NCI-H526 (cell line): ENCODE measurements around the gene SEMA3D.

Source experiments
- DNase-seq, 2 experiments: peaks; one replicate each; lab custom pipeline; 2025; lab: John Stamatoyannopoulos, UW

The SEMA3D gene

DNA sequence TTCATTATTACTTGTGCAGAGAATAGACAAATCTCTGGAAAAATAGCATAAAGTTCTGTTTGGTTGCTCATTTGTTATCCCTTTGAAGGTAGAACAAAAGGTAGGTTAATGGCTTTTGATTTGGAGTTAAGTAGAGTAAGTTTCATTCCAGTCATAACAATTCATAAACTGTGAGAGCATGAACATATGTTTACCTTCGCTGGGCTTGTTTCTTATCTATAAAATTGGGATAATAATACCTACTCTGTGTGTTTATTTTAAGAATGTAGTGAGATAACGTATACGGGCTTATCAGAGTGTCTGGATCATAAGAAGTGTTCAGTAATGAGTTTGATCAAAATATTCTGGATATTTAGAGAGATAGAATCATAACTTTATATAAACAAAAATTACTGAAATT is 155.4 kb downstream of the SEMA3D start:
- DNase-seq, result no peak

DNA sequence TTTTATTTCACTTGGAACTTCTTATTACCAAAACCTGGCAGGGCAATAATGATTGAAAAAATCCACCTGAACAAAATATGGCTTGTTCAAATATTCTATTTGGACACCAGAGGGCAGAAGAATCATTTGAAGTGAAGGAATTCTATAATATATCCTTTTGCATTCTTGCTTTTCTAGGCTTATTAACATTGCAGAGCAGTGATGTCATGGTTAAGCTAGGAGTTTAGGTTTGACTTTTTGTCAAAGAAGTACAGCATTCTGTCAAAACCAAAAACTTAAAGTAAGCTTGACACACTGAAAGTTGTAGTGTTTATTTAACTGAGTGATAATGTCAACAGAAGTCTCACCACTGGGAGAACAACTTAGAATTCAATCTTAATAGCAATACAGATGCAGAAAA is 156.0 kb downstream of the SEMA3D start:
- DNase-seq, result peak; percentile 46 to 63

DNA sequence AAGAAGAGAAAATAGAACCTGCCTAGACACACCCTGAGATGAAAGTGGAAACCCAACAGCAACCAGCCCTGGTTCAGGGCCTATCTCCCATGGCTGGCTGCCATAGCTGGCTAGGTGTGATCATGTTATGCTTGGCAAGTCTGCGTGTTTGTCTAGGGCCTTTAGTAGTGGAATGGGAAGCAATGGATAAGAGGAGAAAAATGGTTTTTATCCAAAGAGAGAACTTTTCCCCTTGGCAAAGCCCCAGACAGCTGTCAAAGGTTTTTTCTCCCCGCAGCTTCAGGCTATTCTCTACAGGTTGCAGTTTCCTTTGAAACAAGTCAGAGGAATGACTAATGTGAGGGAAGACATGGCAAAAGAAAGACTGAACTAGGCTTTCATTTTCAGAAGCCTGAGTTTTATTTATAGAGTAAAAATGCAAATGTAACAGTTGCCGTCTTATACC is 161.5 kb downstream of the SEMA3D start:
- DNase-seq, result peak in 1 of 2 experiments; percentile 6

DNA sequence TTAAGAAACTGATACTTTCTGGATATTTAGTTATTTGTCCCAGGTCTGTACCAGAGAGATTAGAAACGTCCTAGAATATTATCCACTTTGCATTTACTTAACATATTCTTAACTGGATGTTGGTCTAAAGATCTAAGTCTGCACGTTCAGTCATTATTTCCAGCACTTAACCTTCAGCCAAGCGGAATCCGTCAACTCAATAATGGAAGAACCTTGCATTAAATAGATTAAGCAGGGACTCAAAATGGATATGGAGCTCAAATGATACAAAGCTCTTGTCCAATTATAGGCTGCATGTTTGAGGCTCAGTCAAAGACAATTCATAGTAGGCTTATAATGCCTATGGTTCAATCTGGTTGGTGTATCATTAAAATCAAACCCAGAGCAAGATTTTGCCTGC is 162.9 kb downstream of the SEMA3D start:
- DNase-seq, result no peak

- peak; percentile 26 to 61 for DNase-seq
Observed at GRCh38 chr7:85023066-85023712, 163.7 kb downstream of the SEMA3D start.

GRCh38 chr7:85022064-85022697 is 164.7 kb downstream of the SEMA3D start:
- DNase-seq, result no peak

DNA sequence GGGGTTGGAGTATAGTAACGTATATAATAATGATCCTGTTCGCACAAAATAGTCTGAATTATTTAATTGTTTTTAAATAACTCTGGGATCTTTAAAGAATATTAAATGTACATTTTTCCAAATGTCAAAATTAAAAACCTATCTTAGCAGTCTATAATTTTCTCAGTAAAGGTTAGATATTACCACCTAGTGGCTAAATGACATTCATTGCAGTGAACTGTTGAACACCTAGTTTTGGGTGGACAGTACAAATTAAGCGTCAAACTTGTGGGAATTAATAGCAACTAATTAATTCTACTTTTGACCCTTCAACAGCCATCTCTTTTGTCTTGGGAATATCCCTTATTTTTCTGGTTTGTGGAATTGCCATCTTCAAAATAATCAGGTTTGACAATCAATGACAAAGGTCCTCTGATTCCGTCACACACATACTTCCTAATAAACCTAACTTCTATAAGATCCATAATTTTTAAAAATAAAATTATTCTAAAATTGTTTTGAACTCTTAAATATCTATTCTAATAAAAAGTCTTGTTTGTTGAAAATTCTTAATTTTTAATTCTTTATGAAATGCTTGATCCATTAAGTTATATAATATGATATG is 165.7 kb downstream of the SEMA3D start:
- peak in 1 of 2 experiments; percentile 46 for DNase-seq

DNA sequence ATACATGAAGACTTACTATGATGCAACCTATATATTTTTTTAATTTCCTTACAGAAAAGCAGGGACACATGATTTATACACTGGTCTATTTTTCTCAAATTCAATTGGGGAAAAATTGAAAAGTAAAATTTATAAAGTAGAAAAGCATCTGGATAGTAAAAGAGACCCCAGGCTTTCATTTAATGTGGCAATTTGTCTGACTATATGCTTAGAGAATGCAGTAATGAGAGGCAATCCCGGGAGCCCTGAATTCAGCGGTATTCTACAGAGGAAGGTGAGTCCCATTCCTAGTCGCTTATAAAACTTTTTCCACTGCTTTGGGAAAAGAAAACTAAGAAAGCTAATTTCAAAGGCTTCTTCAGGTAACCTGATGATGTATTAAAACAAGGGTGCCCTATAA is 167.1 kb downstream of the SEMA3D start:
- no peak for DNase-seq

DNA sequence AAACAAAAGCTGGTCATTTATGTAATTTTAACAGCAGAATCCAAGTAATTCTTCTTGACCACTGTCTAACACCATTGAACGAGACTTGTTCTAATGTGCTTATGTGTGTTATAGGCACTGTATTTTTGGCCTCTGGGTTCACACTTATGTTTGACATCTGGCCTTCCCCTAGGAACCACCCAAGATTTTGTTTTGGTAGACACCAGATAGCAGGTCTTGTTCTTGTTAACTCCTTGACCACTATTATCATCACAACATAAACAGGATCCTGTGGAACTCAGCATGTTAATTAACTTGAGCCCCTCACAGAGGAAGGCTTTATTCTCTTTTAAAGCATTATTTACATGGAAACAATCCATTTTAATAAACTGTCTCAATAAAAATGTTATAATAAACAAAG is 167.7 kb downstream of the SEMA3D start:
- no peak for DNase-seq

DNA sequence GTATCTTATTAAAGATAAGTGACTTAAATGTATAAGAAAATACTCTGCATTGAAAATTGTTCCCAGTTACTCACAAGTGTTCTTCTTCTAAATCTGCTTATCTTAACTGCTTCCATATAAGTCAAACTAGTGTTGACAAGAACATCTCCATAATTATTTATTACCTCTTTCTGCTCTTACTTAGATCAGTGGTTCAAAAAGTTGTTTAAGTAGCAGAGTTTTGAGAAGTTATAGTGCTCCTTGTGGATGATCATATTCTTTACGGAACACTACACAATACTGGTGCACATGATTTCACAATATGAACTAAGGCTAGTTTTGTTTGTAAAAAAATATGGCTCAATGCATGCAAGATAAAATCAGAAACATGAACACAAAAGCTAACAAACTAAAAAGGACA is 168.4 kb downstream of the SEMA3D start:
- DNase-seq, result no peak

GRCh38 chr7:85016286-85016685 is 170.6 kb downstream of the SEMA3D start:
- DNase-seq, result no peak

DNA sequence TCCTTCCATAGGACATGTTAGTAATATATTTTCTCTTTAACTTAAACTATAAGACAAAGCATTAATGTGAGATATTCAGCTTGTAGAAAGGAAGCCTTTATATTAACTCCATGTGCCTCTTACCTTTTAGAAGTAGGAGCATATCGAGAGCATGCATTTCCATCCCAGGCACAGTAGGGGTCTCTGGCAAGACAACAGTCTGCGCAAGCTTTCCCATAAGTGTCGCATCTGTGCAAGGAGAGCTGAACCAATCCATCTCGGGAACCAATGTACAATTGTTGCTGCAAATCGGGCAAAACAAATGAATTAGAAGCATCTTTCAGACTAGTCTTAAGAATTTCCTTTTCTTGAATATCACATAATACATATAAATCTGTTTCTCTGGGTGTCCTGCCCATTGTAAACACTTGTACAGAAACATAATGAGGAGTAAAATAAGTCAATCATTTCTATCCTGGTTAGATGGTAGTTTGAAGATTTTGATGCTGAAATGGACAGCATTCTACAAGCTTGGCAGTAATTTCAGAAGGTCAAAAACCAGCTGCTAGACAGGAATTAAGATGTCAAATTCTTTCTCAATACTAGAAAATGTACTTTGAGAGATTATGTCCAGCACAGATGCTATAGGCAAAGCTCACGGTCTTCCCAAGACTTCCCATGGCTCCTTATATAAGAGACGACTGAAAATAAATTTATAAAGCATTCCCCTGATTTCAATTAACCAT is 171.8 kb downstream of the SEMA3D start:
- DNase-seq, result peak in 1 of 2 experiments; percentile 19

GRCh38 chr7:85011127-85011526 is 175.7 kb downstream of the SEMA3D start:
- no peak for DNase-seq

- DNase-seq, result no peak
Observed at GRCh38 chr7:85010306-85010705, 176.6 kb downstream of the SEMA3D start.

GRCh38 chr7:85006754-85007153 is 180.1 kb downstream of the SEMA3D start:
- no peak for DNase-seq

DNA sequence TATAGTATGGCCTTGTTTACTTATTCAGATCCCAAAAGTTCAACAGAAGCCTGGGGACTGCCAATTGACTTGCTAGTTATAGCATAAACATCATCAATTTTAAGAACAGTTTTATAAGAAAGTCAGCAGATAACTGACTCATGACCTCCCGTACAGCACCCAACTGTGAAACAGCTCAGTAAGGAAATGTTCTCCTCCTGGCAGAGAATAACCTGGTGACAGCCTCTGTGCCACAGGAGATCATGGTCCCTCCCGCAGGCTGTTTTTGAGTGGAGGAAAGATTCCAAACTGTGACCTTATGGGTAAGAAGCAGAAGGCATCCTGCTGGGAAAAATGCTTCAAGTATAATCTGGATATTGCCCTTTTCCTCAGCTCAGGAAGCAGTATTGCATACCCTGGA is 182.5 kb downstream of the SEMA3D start:
- DNase-seq, result no peak

- no peak for DNase-seq
Observed at GRCh38 chr7:85001495-85002345, 185.1 kb downstream of the SEMA3D start.

- no peak for DNase-seq
Observed at GRCh38 chr7:85000735-85001350, 186.0 kb downstream of the SEMA3D start.

DNA sequence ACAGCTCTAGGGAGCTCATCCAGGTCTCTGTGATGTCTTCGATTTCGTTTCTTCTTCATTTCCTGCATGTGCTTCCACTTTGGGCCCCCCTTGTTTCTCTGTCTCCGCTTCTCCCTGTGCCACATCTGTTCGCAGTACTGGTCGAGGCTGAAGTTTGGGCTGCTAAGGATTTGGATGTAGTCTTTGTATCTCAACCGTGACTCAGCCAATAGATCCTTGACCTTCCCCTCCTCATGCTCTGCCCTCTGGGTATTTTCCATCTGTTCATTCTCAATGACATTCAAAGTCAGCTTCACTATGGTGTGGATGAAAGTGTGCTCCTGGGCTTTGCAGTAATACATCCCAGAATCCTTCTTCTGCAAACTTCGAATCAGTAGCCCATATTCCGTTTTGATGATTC is 187.4 kb downstream of the SEMA3D start:
- no peak for DNase-seq

DNA sequence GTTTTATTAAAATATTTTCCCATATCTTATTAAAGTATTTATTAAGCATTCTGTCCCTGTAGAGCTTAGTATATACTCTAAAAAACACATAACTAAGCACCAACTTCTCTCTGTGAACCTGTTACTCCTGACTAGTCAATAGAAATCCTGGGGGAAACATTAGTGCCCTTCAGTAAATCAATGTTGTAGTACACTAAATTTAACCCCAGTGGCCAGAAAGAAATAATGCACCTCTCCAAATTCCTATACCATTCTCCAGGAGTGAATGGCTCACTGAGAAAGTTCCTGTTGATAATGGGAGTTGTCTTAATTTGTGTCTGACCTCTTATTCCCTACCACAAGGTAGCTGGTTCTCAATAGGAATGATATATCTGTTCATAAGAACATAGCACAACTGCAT is 188.2 kb downstream of the SEMA3D start:
- DNase-seq, result no peak

GRCh38 chr7:84997626-84998025 is 189.2 kb downstream of the SEMA3D start:
- DNase-seq, result no peak
